GM18520 (cell line): ENCODE measurements around the gene CCDC183.
"Not testable (repeated sequence)": the region's sequence is repeated elsewhere in the genome, so short reads cannot be mapped to it uniquely, and the experiment has no call there.

Experiments
- ATAC-seq: cut with Tn5 transposase; IDR thresholded peaks from one replicate; pipeline ENCODE4 v1.9.1; 2021; ENCODE audit not compliant: unreplicated experiment

CCDC183 gene

DNA sequence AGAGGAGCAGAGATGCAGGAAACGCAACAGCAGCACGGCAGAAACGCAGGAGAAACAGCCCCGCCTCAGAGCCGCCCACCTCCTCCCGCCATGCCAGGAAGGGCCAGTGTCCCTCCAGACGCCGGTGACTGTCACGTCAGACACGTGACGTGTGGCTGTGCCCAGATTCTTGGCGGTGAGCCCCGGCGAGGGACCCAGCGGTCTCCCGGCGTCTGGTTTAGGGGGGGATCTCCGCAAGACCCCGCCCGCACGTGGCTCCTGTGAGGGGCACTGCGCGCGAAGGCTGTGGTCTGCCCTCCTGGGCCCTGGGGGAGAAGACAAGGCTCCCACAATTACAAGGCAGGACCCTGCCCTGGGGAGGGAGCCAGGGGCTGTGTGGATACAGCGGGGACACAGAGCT is 35.7 kb upstream of the CCDC183 start:
- ATAC-seq: no peak

DNA sequence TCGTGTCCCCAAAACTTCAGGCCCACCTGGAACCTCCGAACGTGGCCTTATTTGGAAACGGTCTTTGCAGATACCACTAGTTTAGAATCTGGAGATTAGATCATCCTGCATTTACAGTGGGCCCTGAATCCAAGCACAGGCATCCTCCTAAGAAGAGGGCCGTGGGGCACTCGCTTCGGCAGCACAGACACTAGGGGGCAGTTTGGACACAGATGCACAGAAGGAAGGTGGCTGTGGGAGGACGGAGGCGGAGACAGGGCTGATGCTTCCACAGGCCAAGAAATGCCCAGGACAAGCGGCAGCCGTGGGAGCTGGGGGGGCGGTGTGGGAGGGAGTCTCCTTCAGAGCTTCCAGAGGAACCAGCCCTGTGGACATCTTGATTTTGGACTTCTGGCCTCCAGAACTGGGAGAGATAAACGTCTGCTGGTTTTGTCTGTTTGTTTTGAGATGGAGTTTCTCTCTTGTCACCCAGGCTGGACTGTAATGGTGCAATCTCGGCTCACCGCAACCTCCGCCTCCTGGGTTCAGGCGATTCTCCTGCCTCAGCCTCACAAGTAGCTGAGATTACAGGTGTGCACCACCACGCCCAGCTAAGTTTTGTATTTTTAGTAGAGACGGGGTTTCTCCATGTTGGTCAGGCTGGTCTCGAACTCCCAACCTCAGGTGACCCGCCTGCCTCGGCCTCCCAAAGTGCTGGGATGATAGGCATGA is 35.1 kb upstream of the CCDC183 start:
- not testable (repeated sequence) for ATAC-seq

DNA sequence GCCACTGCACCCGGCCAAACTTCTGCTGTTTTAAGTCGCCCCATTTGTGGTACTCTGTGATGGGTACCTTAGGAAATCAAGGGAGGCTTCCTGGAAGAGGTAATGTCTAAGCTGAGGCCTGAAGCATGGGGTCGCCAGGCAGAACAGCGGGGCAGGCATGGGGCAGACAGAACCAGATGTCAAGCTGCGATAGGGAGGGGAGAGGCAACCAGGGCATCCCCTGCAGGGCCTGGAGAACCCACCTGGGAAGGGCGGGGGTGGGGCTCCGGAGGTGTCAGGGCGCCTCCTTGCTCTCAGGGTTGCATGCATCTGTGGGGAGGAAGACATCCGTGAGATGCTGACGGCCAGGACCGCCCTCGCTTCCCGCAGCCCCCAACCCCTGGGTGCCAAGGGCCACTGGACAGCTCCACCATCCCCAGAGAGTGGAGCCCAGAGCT is 34.6 kb upstream of the CCDC183 start:
- no peak for ATAC-seq

DNA sequence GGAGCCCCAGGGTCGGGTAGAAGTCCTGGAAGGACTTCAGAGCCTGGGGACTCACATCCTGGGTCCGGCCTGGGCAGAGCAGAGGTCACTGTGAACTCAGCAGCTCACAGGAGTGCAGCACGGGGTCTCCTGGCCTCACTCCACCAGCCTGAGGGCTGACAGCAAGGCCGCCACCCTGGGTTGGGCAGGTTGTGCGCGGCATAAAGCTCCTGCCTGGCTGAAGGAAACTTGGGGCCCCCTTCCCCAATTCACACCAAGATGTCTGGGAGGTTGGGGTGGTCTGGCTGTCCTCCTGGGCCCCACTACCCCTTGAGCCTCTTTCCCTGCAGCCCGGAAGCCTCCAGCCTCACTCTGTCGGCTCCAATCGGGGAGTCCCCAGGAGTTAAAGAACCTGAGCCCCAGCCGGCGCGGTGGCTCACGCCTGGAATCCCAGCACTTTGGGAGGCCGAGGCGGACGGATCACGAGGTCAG is 33.9 kb upstream of the CCDC183 start:
- ATAC-seq: no peak

DNA sequence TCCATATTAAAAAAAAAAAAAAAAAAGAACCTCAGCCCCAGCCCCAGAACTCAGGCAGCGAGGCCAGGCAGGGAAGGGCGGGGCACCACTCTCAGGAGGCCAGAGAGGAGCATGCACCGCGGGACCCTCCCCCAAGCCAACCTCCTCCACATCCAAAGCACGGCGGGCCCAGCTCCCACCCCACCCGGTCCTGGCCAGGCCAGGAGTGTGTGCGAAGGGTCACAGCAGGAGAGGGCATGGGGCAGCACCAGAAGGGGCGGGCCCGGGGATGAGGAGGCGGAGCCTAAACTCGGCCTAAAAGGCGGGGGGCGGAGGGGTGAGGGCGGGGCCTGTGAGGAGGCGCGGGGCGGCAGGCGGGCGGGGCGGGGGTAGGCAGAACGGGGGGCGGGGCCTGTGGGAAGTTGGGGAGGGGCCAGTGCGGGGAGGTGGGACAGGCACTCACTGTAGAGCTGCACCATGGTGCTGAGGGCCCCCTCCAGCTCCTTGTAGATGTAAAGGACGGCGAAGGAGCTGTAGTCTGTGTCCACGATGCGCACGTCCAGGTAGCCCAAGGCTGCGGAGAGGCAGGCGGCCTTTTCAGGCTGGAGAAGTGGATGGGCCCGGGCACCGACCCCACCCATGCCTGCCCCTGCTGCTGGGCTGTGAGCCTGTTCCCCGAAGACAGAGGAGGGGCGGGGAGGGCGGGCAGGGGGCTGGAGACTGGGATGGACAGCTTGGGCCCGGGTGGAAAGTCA is 33.1 kb upstream of the CCDC183 start:
- ATAC-seq: no peak

DNA sequence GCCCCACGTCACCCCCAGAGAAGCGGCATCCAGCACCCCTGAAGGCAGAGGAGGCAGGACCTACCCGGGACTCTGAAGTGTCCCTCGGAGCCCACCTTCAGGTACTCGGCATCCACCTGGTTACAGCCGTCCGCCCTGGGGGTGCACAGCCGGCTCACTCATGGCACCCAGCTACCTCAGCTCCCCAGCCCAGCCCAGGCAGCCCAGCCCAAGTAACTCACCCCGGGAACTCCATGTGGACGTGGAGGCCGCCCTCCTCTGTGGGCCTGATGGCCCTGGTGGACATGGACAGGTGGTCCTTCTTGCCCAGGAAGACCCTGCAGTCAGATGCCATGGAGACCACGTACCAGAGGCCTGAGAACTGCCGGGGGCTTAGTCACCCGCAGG is 32.5 kb upstream of the CCDC183 start:
- no peak for ATAC-seq

DNA sequence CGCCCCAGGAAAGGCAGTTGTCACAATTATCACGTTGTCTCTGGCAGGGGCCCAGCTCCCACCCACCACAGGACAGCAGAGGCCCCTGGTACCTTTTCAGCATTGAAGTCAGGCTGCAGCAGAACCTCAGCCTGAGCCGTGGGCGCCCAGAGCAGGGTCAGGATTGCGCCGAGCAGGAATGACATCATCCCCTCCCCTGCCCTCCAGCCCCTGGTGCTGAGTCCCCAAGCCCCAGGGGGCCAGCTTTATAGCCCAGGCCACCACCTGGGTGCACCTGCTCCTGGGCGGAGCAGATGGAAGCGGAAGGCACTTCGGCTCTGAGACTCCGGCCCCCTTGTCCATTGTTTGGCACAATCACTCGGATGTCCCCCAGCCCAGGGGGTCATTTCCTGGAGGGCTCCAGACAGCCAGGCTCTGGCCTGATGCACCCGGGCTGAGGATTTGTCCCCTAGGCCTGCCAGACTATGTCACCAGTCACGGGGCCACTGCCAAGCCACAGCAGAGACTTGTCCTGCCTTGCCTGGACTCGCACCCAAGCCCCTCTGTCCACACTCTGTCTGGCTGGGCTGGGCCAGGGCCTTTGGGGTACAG is 31.7 kb upstream of the CCDC183 start, which contains the start of gene LCN15:
Gene LCN15 (minus strand): TSS at position 218 of the 591 bp plus-strand sequence. CDS start 30 bp downstream, at position 188.
- ATAC-seq: no peak

DNA sequence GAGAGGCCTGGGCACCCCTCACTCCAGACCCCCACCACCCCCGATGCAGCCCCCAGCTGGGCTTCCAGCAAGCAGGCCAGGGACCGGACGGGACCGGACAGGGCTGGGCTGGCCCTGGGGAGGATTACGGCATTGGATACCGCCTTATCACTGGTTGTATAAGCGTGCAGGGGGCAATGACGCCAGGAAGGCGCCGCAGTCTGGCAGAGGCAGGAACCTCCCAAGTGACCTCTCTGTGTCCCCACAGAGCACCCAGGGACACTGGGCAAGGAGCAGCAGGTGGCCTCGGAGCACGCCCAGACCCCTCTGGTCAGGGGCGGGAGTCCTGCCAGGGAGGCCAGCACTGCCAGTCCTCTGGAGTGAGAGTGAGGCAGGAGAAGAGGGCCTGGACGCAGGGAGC is 31.1 kb upstream of the CCDC183 start:
- no peak for ATAC-seq

DNA sequence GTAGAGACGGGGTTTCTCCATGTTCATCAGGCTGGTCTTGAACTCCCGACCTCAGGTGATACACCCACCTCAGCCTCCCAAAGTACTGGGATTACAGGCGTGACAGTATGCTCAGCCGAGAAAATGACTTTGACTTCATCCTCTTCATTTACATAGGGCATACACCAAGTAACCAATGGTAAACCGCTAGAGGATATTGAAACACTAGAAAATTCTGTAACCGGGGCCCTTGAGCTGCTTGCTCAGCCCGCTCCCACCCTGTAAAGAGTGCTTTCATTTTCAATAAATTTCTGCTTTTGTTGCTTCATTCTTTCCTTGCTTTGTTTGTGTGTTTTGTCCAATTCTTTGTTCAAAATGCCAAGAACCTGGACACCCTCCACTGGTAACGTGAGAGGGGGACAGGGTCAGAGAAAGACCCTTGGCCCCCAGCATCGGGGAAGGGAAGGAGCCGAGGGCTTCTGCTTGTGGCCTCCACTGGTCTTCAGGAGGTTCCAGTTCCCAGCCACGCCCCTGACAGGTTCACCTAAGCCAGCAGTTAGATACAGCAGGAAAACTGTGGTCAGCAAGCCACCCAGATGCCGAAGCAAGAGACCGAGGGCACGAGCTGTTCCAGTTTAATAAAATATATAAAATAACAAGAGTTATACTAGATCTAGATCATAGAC is 30.3 kb upstream of the CCDC183 start:
- ATAC-seq: peak; percentile 43

DNA sequence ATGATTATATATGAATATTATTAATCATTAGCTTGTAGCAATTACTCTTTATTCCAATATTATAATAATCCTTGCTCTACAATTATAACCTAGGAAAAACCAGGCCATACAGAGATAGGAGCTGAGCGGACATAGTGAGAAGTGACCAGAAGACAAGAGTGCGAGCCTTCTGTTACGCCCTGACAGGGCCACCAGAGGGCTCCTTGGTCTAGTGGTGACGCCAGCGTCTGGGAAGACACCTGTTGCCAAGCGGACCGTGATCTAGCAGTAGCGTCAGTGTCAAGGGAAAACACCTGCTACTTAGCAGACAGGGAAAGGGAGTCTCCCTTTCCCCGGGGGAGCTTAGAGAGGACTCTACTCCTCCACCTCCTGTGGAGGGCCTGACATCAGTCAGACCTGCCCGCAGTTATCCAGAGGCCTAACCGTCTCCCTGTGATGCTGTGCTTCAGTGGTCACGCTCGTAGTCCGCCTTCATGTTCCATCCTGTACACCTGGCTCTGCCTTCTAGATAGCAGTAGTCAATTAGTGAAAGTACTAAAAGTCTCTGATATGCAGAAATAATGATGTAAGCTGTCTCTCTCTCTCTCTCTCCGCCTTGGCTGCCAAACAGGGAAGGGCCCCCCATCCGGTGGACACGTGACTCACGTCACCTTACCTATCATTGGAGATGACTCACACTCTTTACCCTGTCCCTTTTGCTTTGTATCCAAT is 29.6 kb upstream of the CCDC183 start:
- not testable (repeated sequence) for ATAC-seq

DNA sequence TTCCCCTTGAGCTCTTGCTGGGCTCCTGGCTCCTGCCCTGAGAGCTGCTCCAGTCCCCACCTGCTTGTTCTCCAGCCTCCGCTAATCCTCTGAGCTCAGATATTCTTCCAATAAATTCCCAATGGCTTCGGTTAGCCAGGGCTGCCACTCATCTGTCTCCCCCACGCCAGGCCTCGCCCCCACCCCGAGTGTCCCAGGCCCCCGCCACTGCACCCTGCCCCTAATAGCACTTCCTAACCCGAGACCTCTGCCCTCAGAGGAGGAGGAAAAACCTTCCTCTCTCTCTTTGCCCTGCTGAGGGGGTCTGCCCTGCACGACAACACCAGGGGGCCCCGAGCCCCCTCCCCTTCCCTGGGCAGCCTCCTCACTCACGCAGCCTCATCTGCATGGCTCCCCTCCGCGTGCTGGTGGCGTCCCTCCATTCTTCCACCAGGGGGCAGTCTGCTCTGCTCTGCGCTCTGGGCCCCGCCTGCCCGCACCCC is 26.4 kb upstream of the CCDC183 start:
- no peak for ATAC-seq

DNA sequence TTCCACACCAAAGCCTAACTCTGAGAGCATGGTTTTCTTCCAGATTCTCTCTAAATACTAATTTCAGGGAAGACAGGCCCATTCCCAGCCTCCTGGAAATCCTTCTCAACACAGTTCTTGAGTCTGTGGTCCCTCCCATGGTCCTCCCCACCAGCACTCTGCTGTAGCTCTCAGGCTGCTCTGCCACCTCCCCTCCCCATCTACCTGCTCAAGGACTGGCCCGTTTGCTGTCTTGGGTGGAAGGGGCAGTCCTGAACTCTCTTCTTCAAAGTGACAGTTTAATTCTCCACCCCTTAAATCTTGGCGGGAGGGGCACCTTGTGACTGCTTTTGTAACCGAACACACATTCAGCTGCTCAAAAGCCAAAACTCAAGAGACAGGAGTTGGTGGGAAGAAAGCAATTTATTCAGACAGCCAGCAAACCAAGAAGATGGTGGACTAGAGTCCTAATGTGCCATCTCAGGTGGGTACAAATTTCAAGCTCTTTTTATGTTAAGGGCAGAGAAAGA is 24.2 kb upstream of the CCDC183 start:
- ATAC-seq: no peak

DNA sequence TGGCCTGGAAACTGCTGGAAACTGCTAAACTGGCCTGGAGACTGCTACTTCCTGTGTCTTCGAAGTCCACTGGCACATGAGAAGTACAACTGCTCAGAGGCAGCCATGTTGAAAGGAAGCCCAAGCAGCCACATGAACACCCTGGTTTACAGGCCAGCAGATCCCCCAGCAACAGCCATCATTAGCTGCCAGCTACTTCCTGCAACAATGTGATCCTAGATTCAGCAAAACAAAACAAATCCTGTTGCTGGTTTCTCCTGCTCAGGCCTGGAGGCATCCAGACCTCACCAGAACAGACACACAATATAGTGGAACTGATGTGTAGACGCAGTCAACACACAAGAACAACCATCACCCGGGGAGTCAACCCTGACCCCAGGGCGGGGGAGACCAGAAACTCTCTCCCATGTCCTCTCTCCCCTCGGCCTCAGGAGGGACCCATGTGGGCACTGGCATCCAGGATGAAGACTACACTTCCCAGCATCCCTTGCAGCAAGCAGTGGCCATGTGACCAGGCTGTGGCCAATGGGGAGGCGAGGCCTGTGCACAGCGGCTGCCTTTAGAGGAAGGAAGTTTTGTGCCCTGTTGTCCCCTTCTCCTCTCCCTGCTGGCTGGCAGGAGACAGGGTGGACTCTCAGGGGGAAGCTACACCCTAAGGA is 22.6 kb upstream of the CCDC183 start:
- ATAC-seq: no peak

DNA sequence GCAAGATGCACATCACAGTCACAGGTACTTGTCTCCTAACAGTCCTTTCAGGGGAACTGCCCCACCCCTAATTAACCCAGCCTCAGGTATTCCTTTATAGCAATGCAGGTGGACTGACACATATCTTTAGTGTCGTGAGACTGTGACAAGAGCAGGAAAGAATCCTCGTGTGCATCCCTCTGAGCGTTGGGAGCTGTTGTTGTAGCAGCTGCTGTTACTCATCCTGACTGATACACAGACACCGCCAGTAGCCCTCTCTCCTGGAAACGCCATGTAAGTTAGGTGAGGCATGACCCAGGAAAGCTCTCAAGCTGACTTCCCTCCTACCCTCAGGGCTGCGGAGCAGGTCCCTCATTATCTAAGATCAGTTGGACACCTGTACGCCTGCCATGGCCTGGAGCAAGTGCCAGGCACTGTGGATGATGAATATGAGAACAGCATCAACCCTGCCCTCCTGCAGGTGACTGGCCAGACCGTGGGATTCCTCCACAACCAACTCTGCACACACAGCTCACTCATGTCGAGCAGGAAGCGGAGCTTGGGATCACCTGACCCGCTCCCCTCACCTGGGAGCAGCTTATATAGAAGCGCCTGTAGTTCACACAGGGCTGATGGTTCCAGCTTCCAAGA is 21.6 kb upstream of the CCDC183 start:
- no peak for ATAC-seq

DNA sequence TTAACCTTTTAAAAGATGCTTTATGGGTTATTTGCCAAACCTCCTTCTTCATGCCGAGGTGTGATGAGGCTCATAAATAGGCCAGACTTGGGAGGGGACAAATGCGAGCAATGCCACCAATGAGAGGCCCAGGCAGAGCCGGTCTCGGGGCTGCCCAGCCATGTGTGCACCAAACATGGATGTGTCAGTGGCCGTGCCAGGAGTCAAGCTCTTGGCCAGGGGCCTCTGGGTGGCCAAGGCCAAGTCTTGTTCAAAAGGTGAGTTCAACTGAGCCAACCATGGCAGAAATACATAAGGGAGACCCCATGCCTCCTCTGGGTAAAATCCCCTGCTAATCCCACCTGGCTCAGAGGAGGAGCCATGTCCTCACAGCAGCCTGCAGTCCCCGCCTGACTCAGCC is 20.9 kb upstream of the CCDC183 start:
- no peak for ATAC-seq

DNA sequence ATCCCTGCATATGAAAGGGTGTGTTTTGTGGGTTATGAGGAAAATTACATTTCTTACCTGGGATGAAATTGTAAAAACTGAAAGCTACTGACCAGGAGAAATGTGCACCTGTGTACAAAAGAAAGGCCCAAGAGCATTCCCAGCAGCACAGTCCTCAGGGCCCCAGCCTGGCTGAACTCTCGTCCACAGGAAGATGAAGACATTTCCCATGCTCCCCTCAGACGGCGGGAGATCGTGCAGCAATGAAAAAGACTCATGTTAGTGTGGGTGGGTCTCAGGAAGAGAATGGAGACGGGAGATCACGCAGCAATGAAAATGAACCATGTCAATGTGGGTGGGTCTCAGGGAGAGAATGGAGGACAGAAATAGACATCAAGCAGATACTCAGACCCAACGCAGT is 19.2 kb upstream of the CCDC183 start:
- ATAC-seq: no peak

DNA sequence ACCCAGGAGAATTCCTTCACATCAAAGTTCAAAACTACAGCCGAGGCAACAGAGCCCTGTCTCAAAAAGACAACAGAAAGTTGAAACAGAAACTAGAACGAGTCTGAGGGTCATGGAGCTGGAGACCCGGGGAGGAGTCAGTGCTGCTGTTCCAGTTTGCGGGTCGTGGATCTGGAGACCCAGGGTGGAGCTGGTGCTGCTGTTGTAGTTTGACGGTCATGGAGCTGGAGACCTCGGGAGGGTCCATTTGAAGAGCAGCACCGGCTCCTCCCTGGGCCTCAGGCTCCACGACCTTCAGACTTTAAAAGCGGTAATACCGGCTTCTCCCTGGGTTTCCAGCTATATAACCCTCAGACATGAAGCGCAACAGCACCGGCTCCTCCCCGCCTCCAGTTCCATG is 18.8 kb upstream of the CCDC183 start:
- ATAC-seq: no peak

DNA sequence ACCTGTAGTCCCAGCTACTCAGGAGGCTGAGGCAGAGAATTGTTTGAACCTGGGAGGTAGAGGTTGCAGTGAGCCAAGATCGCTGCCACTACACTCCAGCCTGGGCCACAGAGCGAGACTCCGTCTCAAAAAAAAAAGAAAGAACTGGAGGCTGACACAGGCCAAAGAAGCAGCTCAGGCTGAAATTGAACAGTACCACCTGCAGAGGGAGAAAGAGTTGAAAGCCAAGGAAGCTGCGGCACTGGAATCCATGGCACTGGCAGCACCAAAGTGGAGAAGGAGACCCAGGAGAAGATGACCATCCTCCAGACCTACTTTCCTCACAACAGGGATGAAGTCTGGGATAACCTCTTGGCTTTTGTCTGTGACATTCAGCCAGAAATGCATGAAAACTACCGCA is 16.3 kb upstream of the CCDC183 start:
- ATAC-seq: no peak

DNA sequence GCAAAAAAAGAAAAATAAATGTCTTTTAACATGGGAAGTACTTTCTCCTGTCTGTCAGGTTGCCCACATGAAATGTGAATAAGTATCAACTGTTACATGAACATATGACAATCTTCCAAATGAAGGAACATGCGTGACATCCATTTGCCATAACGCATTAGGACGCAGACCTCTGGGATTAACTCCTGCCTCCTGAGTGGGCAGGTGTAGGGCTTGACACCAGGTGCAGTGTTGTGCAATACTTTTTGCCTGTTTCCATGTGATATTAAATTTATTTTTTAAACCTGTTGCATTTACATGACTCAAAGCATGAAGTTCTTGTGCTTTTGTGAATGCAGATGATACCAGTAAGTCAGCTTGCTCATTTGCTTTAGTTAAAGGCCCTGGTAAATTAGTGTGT is 13.7 kb upstream of the CCDC183 start:
- no peak for ATAC-seq
